Stimulated activated naive CD8-positive, alpha-beta T cell treated with anti-CD3 and anti-CD28 coated beads, Interleukin-15, amount 100 ng/mL, for 72 hours (primary cell): ENCODE results near the gene USP48.

Experiments
- ATAC-seq: fragments of 150-1000 bp; cut with Tn5 transposase; 2 replicates; pipeline ENCODE4 v1.10.0; 2021; ENCODE audit warnings: mild to moderate bottlenecking, moderate library complexity
- DNase-seq, 2 donors: peaks; one replicate each; pipeline ENCODE4 v3.0.0; 2021 to 2022
- H3K27ac Mint-ChIP-seq, 2 donors: one replicate each; pipeline ENCODE4 v1.8.0; 2022; ENCODE audit warnings: mild to moderate bottlenecking in 2 of 2, mixed read lengths in 2 of 2, moderate library complexity in 2 of 2
- H3K27me3 Mint-ChIP-seq: one replicate; pipeline ENCODE4 v1.8.0; 2022; ENCODE audit warnings: mixed read lengths
- H3K4me1 Mint-ChIP-seq: one replicate; pipeline ENCODE4 v1.8.0; 2022; ENCODE audit warnings: mild to moderate bottlenecking, mixed read lengths
- H3K4me3 Mint-ChIP-seq, 2 donors: one replicate each; pipeline ENCODE4 v1.8.0; 2022; ENCODE audit warnings: mild to moderate bottlenecking in 2 of 2, mixed read lengths in 2 of 2, moderate library complexity in 1 of 2
- H3K9me3 Mint-ChIP-seq, 2 donors: one replicate each; pipeline ENCODE4 v1.8.0; 2022; ENCODE audit warnings: mixed read lengths in 2 of 2

The USP48 gene

DNA sequence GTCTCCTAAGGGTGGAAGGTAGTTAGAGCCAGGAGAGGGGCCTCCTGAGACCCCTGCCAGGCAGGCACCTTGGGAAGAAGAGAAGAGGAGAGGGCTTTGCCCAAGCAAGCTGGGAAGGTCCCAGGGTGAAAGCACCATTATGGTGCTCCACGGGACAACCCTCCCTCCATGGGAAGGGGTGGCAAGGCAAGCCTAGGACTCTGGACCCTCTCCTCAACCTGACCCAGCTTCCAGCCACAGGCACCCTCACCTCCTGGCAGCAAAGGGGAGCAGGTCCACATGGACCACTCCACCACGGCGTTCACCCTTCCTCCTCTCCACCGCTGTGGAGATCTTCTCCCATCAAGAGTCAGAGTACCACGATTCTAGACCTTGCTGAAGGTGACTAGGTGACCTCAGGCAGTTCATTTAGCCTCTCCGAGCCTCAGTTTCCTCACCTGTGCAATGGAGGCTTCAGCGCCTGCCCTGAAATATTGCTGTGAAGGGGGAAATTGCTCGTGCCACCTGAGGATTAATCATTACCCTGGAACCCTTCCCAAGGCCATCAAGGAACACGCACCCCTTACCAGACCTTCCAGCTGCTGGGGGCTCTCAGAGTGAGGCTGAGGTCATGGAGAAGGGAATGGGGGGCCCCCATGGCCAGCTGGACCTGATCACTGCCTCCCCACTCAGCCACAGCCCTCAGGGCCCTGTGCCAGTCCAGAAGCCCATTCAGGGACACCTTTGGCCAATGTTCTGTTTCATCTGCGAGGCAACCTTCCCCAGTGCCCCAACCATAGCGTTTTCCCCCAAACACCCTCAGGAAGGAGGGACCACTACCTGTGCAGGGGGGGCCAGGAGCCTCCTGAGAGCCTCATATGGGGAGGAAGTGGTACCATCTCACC, 115.4 kb downstream of the USP48 start:
- H3K4me3 Mint-ChIP-seq = peak overlapping the region in 1 of 2 donors; percentile 64
- peaks cover 72% of the 10 kb centered on the region for H3K27me3 Mint-ChIP-seq
- no peaks in the 10 kb centered on the region for H3K9me3 Mint-ChIP-seq
- H3K4me1 Mint-ChIP-seq = peaks cover 59% of the 10 kb centered on the region
- ATAC-seq (no peak), DNase-seq (no peak)
- H3K27ac Mint-ChIP-seq = peak overlapping the region in 1 of 2 donors; percentile 95

DNA sequence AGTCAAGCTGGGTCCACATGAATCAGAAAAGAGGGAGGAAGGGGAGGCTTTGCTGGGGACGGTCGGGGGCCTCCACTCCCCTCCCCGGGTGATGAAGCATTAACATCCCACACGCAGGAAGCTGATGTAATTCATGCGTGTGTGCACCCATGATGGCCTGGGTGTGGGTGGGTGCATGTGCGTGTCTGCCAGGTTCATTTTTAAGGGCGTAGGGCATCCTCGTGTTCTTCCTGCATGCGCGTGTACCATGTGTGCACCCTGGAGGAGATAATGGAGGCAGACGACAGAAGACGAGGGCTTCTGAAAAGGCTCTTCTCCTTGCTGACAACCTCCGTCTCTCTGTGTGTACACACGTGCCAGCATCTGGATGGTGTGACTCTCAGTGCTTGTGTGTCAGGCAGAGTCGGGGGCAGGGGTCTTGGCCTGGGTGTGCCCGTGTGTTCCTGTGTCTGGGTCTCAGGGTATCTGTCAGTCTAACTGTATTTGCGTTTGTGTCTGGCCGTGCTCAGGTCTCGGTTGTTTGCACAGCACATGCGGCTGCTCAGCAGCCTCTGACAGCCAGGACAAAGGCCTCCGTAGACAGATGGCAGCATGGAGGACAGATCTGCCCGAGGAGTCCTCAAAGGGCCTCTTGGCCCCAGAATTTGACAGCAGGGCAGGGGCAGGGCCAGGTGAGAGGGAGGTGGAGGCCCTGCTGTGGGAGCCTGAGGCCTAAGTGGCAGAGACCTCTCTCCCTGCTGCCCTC, 116.2 kb downstream of the USP48 start:
- H3K4me1 Mint-ChIP-seq = peaks cover 59% of the 10 kb centered on the region
- DNase-seq (no peak), ATAC-seq (no peak)
- no peaks in the 10 kb centered on the region for H3K9me3 Mint-ChIP-seq
- H3K27me3 Mint-ChIP-seq = peaks cover 78% of the 10 kb centered on the region
- peak overlapping the region in 1 of 2 donors; percentile 66 for H3K27ac Mint-ChIP-seq
- H3K4me3 Mint-ChIP-seq = no peak overlapping the region

DNA sequence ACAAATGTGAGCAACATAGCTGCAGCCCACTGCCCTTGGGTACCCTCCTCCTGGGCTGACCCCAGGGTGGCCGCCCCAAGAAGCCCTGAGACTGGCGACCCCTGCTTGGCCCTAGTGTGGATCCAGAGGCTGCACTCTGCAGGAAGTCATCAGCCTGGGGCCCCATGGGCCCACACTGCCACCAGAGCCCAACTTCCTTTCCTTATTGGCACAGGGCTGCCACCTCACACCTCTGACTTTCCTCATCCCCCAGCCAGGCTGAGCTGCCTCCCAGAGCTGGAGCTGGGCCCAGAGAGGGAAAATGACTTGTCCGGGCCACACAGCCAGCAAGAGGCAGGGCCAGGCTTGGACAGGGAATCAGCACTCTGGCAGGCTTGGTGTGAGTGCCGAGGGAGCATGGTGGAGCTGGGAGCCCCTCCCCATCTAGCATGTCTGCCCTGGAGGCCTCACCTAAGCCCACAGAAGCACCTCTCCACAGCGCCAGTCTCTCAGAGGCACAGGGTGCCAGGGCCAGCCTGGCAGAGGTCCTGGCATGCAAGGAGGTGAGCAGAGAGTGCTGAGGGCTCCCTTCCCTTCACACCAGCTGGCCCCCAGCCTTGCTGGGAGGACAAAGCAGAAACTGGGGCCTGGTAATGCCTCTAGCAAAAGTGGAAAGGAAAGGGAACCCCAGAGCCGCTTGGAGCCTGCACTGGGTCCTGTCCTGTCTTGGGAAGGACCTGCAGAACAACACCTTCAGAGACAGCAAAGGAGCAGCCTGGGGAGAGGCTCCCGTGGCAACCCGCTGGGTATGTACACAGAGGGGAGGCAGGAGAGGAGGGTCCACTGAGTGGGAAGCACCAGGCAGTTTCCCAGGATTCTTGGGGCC, 117.0 kb downstream of the USP48 start:
- Mint-ChIP-seq H3K9me3 (no peaks in the 10 kb centered on the region), H3K4me1 (peaks cover 59% of the 10 kb centered on the region), H3K4me3 (no peak overlapping the region), H3K27ac (peak overlapping the region in 1 of 2 donors; percentile 77), H3K27me3 (peaks cover 83% of the 10 kb centered on the region)
- no peak for ATAC-seq
- DNase-seq = no peak

DNA sequence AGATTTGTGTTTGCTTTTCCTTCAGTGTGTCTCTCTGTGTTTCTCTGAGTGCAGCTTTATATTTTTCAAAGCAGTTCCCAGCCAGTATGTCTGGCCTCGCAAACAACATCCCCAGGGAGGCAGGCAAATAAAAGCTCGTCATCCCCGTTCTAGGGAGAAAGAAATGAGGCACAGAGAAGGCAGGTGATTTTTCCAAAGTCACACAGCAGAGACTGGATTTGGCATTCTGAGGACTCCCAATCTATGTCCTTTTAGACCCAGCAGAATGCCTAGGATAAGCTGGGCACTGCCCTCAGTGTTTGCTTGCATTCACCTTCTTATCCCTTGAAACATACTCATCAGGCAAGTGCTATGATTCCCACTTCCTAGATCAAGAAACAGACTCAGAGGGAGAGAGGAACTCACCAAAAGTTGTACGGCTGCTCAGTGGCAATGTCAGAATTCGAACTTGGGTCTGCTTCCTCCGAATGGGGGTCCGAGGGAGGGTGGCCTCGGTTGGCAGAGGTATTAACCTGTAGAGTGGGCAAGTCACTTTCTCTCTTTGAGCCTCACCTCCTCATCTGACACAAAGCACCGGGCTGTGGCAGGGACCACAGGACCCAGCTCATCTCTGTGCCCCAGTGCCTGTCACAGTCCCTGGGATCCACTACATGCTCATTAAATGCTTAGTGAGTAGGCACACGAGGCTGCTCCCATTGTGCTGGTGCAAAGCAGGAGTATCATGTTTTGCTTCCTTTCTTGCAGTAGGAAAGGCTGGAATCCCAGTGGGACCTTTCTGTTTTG, 118.0 kb downstream of the USP48 start:
- Mint-ChIP-seq H3K27ac (no peak overlapping the region), H3K4me3 (no peak overlapping the region), H3K4me1 (peaks cover 52% of the 10 kb centered on the region), H3K9me3 (no peaks in the 10 kb centered on the region), H3K27me3 (peaks cover 90% of the 10 kb centered on the region)
- DNase-seq = no peak
- ATAC-seq = no peak

DNA sequence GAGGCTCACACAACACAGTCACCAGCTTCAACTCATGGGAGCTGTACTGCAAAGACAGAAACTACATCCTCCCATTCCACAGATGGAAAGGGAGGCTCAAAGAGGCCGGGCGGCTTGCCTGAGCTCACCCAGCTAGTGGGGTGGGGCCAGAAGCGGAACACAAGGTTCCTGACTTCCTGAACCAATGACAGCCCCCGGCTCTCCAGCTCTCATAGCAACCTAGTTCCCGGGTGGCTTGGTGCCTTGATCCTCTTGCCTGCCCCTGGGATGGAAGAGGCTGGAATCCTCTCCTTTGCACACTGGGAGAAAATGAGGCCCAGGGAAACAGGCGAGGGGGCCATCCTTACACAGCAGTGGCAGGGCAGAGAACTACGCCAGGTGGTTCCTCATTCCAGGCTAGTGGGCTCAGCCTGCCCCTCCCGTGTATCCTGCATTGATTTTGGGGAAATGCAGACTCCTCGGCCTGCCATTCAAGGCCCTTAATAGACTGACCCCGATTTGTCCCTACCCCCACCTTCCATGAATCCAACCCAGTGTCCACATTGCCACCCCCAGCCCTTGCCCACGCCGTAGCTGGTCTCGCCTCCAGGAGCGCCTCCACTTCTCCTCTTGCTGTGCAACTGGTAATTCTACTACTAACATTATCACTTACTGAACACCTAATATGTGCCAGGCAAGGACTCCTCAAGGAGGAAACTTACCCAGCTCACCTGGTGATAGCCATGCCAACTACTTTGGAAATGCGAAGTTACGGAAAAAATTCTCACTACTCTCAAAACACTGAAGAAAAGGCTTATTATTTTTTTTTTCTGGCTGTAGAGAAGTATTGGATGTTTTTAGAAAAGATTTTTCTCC, 118.8 kb downstream of the USP48 start:
- Mint-ChIP-seq H3K9me3 (no peaks in the 10 kb centered on the region), H3K4me3 (peak overlapping the region in 1 of 2 donors; percentile 9)

DNA sequence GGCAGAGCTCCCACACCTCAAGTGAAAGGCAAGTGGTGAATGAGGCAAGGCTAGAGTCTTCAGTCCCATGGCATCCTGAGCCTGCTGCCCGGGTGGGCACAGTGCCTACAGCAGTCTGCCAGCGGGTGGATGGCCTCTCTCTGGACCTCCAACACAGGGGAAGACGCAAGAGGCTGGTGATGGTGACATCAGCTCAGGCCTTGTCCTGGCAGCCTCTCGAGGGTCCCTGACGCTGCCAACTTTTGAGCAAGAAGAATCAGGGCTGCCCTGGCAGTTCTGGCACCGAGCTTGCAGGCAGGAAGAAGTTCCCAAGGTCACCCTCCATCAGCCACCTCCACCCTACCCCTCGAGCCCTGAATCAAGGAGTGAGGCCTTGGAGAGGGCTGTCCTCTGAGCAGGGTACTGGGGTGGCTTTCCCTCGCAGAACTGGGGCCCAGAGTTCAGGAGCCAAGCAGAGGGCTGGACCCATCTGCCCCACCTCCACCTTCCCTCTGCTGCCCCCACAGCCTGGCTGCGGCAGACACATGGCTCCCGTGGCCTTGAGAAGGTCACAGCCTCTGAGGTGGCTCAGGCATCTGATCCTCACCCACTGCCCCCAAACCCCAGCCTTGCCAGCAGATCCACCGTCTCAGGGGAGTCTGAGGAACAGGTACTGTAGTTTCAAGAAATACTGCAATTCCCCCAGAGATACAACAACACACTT, 119.5 kb downstream of the USP48 start:
- no peak overlapping the region for H3K27ac Mint-ChIP-seq
- H3K4me1 Mint-ChIP-seq = peaks cover 47% of the 10 kb centered on the region
- no peak for DNase-seq
- H3K4me3 Mint-ChIP-seq = no peak overlapping the region
- H3K9me3 Mint-ChIP-seq = no peaks in the 10 kb centered on the region
- no peak for ATAC-seq
- H3K27me3 Mint-ChIP-seq = peaks cover 86% of the 10 kb centered on the region

More for the DNA sequence above, 118.8 kb downstream of the USP48 start:
- peaks cover 53% of the 10 kb centered on the region for H3K4me1 Mint-ChIP-seq
- DNase-seq (no peak), ATAC-seq (no peak)
- peak overlapping the region in 1 of 2 donors; percentile 23 for H3K27ac Mint-ChIP-seq
- H3K27me3 Mint-ChIP-seq = peaks cover 91% of the 10 kb centered on the region

DNA sequence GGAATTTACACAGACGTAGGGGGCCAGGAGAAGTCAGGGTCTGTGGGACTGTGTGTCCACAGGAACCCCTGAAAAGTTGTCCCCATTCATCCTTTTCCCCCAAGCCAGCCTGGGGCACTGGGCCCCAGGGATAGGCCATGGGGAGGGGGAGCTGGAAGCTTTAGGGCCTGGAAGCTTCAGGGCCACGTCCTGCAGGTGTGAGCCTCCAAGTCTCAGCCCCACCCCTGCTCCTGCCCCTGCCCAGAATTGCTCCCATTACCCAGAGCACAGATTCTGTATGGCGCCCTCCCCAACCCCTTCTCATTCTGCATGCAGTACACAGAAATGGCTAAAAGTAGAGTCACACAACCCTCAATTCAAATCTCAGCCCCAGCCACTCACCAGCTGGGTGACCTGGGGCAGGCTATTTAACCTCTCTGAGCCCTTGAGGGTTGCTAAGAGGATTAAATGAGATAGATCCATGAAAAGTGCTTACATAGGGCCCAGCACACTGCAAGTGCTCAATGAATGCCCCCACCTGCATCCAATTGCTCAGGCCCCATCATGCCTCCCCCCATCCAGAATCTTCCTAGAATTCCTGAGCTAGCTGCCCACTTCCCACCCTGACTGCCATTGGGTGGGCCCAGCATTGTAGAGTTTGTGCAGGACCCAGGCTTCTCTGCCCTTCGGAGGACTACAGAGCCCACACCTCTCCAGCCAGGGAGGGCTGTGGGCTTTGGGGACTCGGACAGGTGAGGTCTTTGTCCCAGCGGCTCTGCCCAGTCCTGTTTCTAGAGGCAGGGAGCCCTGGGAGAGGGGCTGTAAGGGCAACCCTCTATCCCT, 120.3 kb downstream of the USP48 start:
- no peak for DNase-seq
- Mint-ChIP-seq H3K4me3 (no peak overlapping the region), H3K9me3 (no peaks in the 10 kb centered on the region), H3K4me1 (peaks cover 39% of the 10 kb centered on the region), H3K27me3 (peaks cover 79% of the 10 kb centered on the region), H3K27ac (no peak overlapping the region)
- ATAC-seq = no peak

DNA sequence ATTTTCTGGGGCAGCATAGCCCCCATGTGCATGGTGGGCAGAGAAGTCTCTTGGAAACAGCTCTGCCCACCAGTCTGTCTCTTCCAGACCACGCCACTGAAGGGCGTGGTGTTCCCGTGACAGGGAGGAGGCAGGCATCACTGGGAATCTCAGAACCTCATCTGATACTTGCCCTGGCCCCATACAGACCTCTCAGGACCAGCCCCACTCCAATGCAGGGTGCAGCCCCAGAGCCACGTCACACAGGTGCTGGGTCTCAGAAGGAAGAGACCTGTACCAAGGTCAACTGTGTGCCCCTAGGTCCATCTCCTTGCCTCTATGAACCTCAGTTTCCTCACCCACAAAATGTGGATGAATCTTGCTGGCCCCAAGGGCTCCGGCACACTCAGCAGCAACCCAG, 121.1 kb downstream of the USP48 start:
- peaks cover 71% of the 10 kb centered on the region for H3K27me3 Mint-ChIP-seq
- no peaks in the 10 kb centered on the region for H3K9me3 Mint-ChIP-seq
- H3K27ac Mint-ChIP-seq = no peak overlapping the region

DNA sequence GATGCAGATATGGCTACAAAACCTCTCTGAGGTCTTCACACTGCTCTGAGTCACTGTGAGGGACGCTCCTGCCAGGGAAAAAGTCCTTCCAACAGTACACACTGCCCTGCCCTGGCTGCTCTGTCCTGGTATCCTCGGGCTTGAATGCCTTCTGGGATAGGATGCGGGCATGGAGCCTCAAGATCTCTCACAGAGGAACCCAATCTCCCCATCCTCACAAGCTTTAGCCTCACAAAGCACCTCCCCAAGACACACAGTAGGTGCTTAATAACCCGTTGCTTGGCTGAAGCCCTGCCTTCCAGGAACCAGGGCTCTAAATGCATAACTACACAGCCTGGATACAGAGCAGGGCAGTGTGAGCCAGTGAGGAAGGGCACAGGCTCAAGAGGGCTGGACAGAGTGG, 123.0 kb downstream of the USP48 start:
- peak overlapping the region; percentile 51 to 74 for H3K4me3 Mint-ChIP-seq

More for the DNA sequence above, 121.1 kb downstream of the USP48 start:
- Mint-ChIP-seq H3K4me3 (no peak overlapping the region), H3K4me1 (peaks cover 37% of the 10 kb centered on the region)
- no peak for ATAC-seq
- DNase-seq = no peak

DNA sequence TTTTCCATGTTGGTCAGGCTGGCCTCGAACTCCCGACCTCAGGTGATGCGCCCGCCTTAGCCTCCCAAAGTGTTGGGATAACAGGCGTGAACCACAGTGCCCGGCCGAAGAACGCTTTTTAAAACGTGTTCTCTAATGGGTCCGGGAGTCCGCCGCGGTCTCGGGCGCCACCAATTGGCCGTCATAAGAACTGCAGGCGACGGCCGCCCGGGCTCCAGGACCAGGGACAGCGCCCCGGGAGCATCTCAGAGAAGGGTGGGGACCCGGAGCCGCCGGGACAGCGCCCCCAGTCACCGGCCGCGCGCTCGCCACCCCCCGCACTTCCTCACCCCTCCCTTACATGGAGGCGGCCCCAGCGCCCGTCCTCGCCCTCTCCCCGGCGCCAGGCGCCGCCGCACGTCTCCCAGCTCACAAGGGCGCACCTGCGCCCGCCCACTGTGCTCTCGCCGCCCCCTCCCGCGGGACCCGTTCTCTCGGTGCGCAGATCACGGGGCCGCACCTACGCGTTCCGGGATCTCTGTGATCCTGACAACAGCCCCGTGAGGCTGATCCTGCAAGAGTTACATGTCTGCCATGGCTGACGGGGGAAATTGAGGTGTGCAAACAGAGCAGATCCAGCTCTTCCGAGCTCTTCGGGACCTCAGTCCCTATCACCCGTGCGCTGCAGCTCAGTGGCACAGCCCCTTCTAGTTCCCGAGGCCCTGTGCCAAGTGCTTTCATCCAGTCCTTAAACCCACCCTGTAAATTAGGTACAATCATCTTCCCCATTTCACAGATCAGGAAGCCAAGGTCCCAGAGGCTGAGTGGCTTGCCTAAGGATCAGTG, 123.6 kb downstream of the USP48 start:
- DNase-seq = peak; percentile 78 to 86
- Mint-ChIP-seq H3K9me3 (no peaks in the 10 kb centered on the region), H3K4me1 (peaks cover 19% of the 10 kb centered on the region), H3K27ac (peak overlapping the region in 1 of 2 donors; percentile 48), H3K4me3 (peak overlapping the region; percentile 51 to 74), H3K27me3 (peaks cover 45% of the 10 kb centered on the region)
- peak; percentile 88 for ATAC-seq

More for the DNA sequence above, 123.0 kb downstream of the USP48 start:
- H3K4me1 Mint-ChIP-seq = peaks cover 21% of the 10 kb centered on the region
- peaks cover 51% of the 10 kb centered on the region for H3K27me3 Mint-ChIP-seq
- H3K9me3 Mint-ChIP-seq = no peaks in the 10 kb centered on the region
- DNase-seq (no peak), ATAC-seq (no peak)
- H3K27ac Mint-ChIP-seq = no peak overlapping the region

DNA sequence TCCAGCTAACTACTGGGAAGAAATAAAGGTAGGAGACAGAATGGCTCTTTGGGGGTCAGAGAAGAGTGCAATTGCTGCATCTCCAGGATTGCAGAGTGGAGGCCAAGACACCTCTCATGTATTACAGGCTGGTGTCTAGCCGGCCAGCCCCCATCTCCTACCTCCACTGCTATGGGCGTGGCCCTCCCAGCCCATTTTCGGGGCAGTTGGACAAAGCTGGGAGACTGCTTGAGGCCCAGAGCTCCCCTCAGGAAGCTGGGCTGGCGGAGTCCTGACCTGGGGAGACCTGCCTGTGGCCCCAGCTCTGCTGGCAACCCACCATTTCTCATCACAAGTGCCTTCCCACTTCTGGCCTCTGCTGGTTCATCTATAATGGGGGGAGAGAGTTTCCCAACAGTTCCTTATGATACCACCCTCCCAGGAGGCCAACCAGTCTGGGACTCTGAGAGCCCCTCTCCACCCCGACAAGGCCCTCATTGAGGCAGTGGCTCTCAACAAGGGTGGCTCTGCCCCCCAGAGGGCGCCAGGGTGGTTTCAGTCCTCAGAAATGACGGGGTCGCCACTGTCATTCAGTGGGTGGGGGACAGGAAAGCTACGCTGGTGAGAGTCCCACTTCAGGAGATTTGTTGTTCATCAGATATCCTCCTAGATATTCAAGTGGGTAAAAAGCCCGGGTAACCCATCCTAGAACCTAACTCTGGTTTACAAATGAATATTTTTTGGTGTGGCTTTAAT, 125.3 kb downstream of the USP48 start:
- H3K9me3 Mint-ChIP-seq = no peaks in the 10 kb centered on the region
- peaks cover 38% of the 10 kb centered on the region for H3K27me3 Mint-ChIP-seq
- no peak overlapping the region for H3K27ac Mint-ChIP-seq
- no peak overlapping the region for H3K4me3 Mint-ChIP-seq
- peaks cover 11% of the 10 kb centered on the region for H3K4me1 Mint-ChIP-seq
- DNase-seq (no peak), ATAC-seq (no peak)

DNA sequence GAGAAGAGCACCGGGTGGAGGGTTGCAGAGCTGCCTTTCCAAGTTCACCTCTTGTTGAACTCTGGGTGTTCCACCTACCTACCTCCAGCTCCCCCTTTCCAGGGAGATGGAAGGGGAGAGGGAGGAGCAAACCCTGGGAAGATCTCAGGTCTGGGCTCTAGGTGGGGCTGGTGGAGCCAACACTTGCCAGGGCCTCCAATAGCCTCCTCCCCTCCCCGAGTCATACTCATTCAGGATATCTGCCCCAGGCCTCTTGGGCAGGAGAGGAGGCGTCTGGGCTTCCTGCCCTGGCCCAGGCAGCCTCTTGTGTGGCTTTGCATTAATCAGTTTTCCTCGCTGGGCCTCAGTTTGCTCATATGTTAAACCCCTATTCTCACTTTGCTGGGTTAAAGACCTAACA, 127.2 kb downstream of the USP48 start:
- Mint-ChIP-seq H3K4me1 (peaks cover 28% of the 10 kb centered on the region), H3K27ac (no peak overlapping the region), H3K4me3 (no peak overlapping the region), H3K9me3 (no peaks in the 10 kb centered on the region), H3K27me3 (peaks cover 44% of the 10 kb centered on the region)
- DNase-seq = no peak
- ATAC-seq = no peak
